Ishikawa (cell line): Measurements from ENCODE around the gene GPR62.
A peak's percentile ranks its signal among the peaks of the same experiment; 100 is the strongest.

Experiments used
- CEBPB ChIP-seq: IDR thresholded peaks from 2 replicates; pipeline ENCODE4 v1.6.1; 2012
- CREB1 ChIP-seq: IDR thresholded peaks from 2 replicates; pipeline ENCODE4 v1.6.1; 2012; ENCODE audit warnings: low read depth
- EGR1 ChIP-seq: IDR thresholded peaks from 2 replicates; pipeline ENCODE4 v1.6.1; 2012
- EP300 ChIP-seq: IDR thresholded peaks from 2 replicates; pipeline ENCODE4 v1.6.1; 2012; ENCODE audit warnings: borderline replicate concordance
- FOXM1 ChIP-seq: IDR thresholded peaks from 2 replicates; pipeline ENCODE4 v1.6.1; 2012; ENCODE audit warnings: low read depth, borderline replicate concordance
- NFIC ChIP-seq: IDR thresholded peaks from 2 replicates; pipeline ENCODE4 v1.6.1; 2012
- RAD21 ChIP-seq: IDR thresholded peaks from 2 replicates; pipeline ENCODE4 v1.6.1; 2012; ENCODE audit warnings: low read depth
- REST ChIP-seq: IDR thresholded peaks from 2 replicates; pipeline ENCODE4 v1.6.1; 2012; ENCODE audit warnings: low read depth, mild to moderate bottlenecking
- TAF1 ChIP-seq: IDR thresholded peaks from 2 replicates; pipeline ENCODE4 v1.6.1; 2012; ENCODE audit warnings: low read depth, mild to moderate bottlenecking
- TCF12 ChIP-seq: IDR thresholded peaks from 2 replicates; pipeline ENCODE4 v1.6.1; 2012; ENCODE audit warnings: low read depth
- TEAD4 ChIP-seq: IDR thresholded peaks from 2 replicates; pipeline ENCODE4 v1.6.1; 2012
- USF1 ChIP-seq: IDR thresholded peaks from 2 replicates; pipeline ENCODE4 v1.6.1; 2012
- YY1 ChIP-seq: IDR thresholded peaks from 2 replicates; pipeline ENCODE4 v1.6.1; 2012; ENCODE audit warnings: low read depth
- ZBTB7A ChIP-seq: IDR thresholded peaks from 2 replicates; pipeline ENCODE4 v1.6.1; 2012; ENCODE audit warnings: low read depth
- TF ChIP-seq, protein P1 (sequence below): IDR thresholded peaks from 2 replicates; pipeline ENCODE4 v1.6.1; 2012

Gene GPR62

DNA sequence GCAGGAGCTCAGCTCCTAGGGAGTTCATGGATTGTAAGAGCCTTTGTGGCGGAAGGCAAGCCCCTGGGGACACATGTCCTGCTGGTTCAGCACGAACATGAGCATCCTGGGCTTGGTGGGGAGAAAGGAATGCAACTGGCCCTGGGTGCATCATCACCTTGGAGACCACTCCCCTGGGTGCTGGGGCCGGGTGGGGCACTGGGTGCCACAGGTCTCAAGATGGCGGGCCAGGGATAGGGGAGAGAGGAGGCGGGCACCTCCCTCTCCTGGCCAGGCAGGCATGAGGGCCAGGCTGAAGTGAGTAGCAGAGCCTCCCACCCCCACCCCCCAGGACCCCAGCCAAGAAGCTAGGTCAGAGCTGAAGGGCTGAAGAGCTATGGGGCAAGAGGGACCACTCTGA, 11.3 kb downstream of the GPR62 start:
- TF ChIP-seq, protein P1, sequence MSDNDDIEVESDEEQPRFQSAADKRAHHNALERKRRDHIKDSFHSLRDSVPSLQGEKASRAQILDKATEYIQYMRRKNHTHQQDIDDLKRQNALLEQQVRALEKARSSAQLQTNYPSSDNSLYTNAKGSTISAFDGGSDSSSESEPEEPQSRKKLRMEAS, result no peak
- TF ChIP-seq CREB1 (no peak), ZBTB7A (no peak), TAF1 (no peak), TCF12 (no peak)

- no peak for TF ChIP-seq YY1
- TF ChIP-seq EGR1, result no peak
- no peak for TF ChIP-seq NFIC
- TF ChIP-seq CREB1, result no peak
- TF ChIP-seq EP300, result no peak
- TF ChIP-seq RAD21, result no peak
- no peak for TF ChIP-seq TAF1
- TF ChIP-seq REST, result no peak
- TF ChIP-seq, protein P1, result no peak
- no peak for TF ChIP-seq TEAD4
- TF ChIP-seq TCF12, result no peak
- no peak for TF ChIP-seq FOXM1
- TF ChIP-seq USF1, result no peak
- TF ChIP-seq CEBPB, result no peak
- TF ChIP-seq ZBTB7A, result no peak
Observed at GRCh38 chr3:51966922-51967383, 11.8 kb downstream of the GPR62 start.

- TF ChIP-seq TAF1, result no peak; the same call in 1 of the 2 replicates
- TF ChIP-seq ZBTB7A, result peak; percentile 87
- TF ChIP-seq TCF12, result no peak
Observed at GRCh38 chr3:51967384-51968169, 12.4 kb downstream of the GPR62 start, which contains the start of gene PCBP4. PCBP4 (minus strand) TSS chr3:51967454; CDS start chr3:51961240, 6,214 bp downstream.

GRCh38 chr3:51968170-51968775, 13.1 kb downstream of the GPR62 start:
- TF ChIP-seq TCF12 (0 out of 2 replicates have a peak, but pooled peaks have one; percentile 17), YY1 (no peak), EGR1 (0 out of 2 replicates have a peak, but pooled peaks have one; percentile 19)

GRCh38 chr3:51968883-51969678, 13.9 kb downstream of the GPR62 start:
- TF ChIP-seq ZBTB7A (0 out of 2 replicates have a peak, but pooled peaks have one; percentile 35), EGR1 (no peak)

- TF ChIP-seq RAD21, result no peak
- TF ChIP-seq CEBPB, result no peak
- no peak for TF ChIP-seq EP300
- TF ChIP-seq CREB1, result no peak
- TF ChIP-seq, protein P1, result no peak
- no peak for TF ChIP-seq ZBTB7A
- no peak for TF ChIP-seq NFIC
- no peak for TF ChIP-seq USF1
- no peak for TF ChIP-seq YY1
- no peak for TF ChIP-seq REST
- no peak for TF ChIP-seq FOXM1
- TF ChIP-seq EGR1, result no peak
- TF ChIP-seq TEAD4, result no peak
- TF ChIP-seq TAF1, result no peak
- TF ChIP-seq TCF12, result no peak
Observed at GRCh38 chr3:51969841-51970240, 14.7 kb downstream of the GPR62 start.
